Measurements from ENCODE around the gene GOLGA5. TPM values are rescaled to one million over a fixed set of nuclear protein-coding genes. Genes with fewer than 3 reads are reported as not detected.

GOLGA5 gene
- total and polyA plus RNA-seq, 2 of the 13 experiments (the other 11 are each of a cell fraction or from before 2014, with no cell fraction given), result 31.0 to 40.0 TPM

- TF ChIP-seq MAFG (CRISPR knock-in tag; IDR thresholded peaks at IDR 0.05) (no peak), CENPBD1 (CRISPR knock-in tag; IDR thresholded peaks at IDR 0.05; ENCODE audit: borderline replicate concordance, low read depth) (0 out of 2 replicates have a peak, but pooled peaks have one; percentile 51), SMYD3 (CRISPR knock-in tag; IDR thresholded peaks at IDR 0.05) (0 out of 2 replicates have a peak, but pooled peaks have one; percentile 3), ZNF569 (CRISPR knock-in tag; IDR thresholded peaks at IDR 0.05; ENCODE audit: borderline replicate concordance) (no peak), NFE2 (CRISPR knock-in tag; IDR thresholded peaks at IDR 0.05) (no peak), SP1 (IDR thresholded peaks at IDR 0.05) (peak; percentile 49; the same call in 1 of the 2 replicates), SP1 (CRISPR knock-in tag; IDR thresholded peaks at IDR 0.05) (peak; percentile 99), FUBP1 (CRISPR knock-in tag; IDR thresholded peaks at IDR 0.05; ENCODE audit: borderline replicate concordance) (no peak), IKZF5 (CRISPR knock-in tag; IDR thresholded peaks at IDR 0.05) (peak; percentile 92), ZNF451 (CRISPR knock-in tag; IDR thresholded peaks at IDR 0.05) (no peak), ZNF253 (CRISPR knock-in tag; IDR thresholded peaks at IDR 0.05; ENCODE audit: borderline replicate concordance) (no peak), HNRNPL (IDR thresholded peaks at IDR 0.05; ENCODE audit: low read depth, low read length) (no peak), THAP8 (CRISPR knock-in tag; IDR thresholded peaks at IDR 0.05; ENCODE audit: borderline replicate concordance) (no peak; the same call in 1 of the 2 replicates), ZSCAN9 (CRISPR knock-in tag; IDR thresholded peaks at IDR 0.05; ENCODE audit: borderline replicate concordance) (peak; percentile 20; the same call in 1 of the 2 replicates), HMGXB4 (CRISPR knock-in tag; IDR thresholded peaks at IDR 0.05; ENCODE audit: borderline replicate concordance in 1 of 2, low read depth in 1 of 2) (peak; percentile 75 to 89; a peak in 3 of 4 replicates), ZNF652 (CRISPR knock-in tag; IDR thresholded peaks at IDR 0.05; ENCODE audit: borderline replicate concordance, low read depth) (no peak), NONO (IDR thresholded peaks at IDR 0.05) (no peak), NONO (CRISPR knock-in tag; conservative IDR thresholded peaks at IDR 0.05) (peak; percentile 96), GMEB1 (CRISPR knock-in tag; IDR thresholded peaks at IDR 0.05; ENCODE audit: borderline replicate concordance) (peak; percentile 99), CBX2 (IDR thresholded peaks at IDR 0.05; ENCODE audit: low read depth, low read length) (no peak), CBX2 (CRISPR knock-in tag; IDR thresholded peaks at IDR 0.05; ENCODE audit: low read depth) (no peak)
Observed at GRCh38 chr14:92793709-92794546, at the start of gene GOLGA5 (continued).

All from HepG2 (cell line).